Spleen (tissue), 7 donors: ENCODE measurements around the gene TMEM116.

Experiments
- POLR2A ChIP-seq, 3 donors: fragments of 450-650 bp; IDR thresholded peaks; one replicate each; pipeline ENCODE4 v1.5.1; 2017; ENCODE audit warnings: antibody characterized with exemption in 3 of 3, mild to moderate bottlenecking in 1 of 3
- POLR2AphosphoS5 ChIP-seq, 3 donors: sonication (generic); formaldehyde crosslinking; IDR thresholded peaks; one replicate each; pipeline ENCODE4 v1.5.1; 2017; ENCODE audit warnings: antibody characterized with exemption in 3 of 3
- TF ChIP-seq, protein P1 (sequence below), 11 experiments: fragments of 200-600 bp in 7 of 11; fragments of 450-650 bp in 4 of 11; sonication (generic) in 4 of 11; IDR thresholded peaks in 8 of 11; conservative IDR thresholded peaks in 3 of 11; 1 replicate in 7 of 11; 2 replicates in 4 of 11; pipeline versions ENCODE4 v1.4.0 to v1.8.0; 2016 to 2021; ENCODE audit warnings: antibody characterized with exemption in 11 of 11, inconsistent platforms in 4 of 11, mild to moderate bottlenecking in 1 of 11
- donor health status: DM: no; HTN: no; CAD: no; lungs with moderate emphysema.
- donor health status: DM: no; HTN: no; CAD: no.
- donor health status: DM: no; HTN: no; CAD: no.

- TF ChIP-seq, protein P1, sequence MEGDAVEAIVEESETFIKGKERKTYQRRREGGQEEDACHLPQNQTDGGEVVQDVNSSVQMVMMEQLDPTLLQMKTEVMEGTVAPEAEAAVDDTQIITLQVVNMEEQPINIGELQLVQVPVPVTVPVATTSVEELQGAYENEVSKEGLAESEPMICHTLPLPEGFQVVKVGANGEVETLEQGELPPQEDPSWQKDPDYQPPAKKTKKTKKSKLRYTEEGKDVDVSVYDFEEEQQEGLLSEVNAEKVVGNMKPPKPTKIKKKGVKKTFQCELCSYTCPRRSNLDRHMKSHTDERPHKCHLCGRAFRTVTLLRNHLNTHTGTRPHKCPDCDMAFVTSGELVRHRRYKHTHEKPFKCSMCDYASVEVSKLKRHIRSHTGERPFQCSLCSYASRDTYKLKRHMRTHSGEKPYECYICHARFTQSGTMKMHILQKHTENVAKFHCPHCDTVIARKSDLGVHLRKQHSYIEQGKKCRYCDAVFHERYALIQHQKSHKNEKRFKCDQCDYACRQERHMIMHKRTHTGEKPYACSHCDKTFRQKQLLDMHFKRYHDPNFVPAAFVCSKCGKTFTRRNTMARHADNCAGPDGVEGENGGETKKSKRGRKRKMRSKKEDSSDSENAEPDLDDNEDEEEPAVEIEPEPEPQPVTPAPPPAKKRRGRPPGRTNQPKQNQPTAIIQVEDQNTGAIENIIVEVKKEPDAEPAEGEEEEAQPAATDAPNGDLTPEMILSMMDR (IDR thresholded peaks at IDR 0.05 in 8 of 11, conservative IDR thresholded peaks at IDR 0.05 in 3 of 11), result no peak
- TF ChIP-seq POLR2A (IDR thresholded peaks at IDR 0.05) (no peak), POLR2AphosphoS5 (IDR thresholded peaks at IDR 0.05) (no peak)
Observed at GRCh38 chr12:111942557-111942956, 70.4 kb downstream of the TMEM116 start.
